Heart left ventricle (tissue), 16 donors: Measurements from ENCODE around the gene OSR1. TPM values are rescaled to one million over a fixed set of nuclear protein-coding genes. Genes with fewer than 3 reads are reported as not detected.

Experiments
- ATAC-seq, 4 donors: fragments of 200-7000 bp; cut with Tn5 transposase; one replicate each; pipeline ENCODE4 v1.9.1; 2020 to 2022; ENCODE audit warnings: moderate library complexity in 4 of 4, mild to moderate bottlenecking in 3 of 4, moderate number of reproducible peaks in 1 of 4
- DNase-seq, 5 donors: peaks; one replicate each; pipeline ENCODE4 v3.0.0-alpha.2; 2020
- H3K27ac ChIP-seq, 12 donors: fragments of 200-600 bp; sonication (generic) in 4 of 12; one replicate each; pipeline versions ENCODE4 v1.5.0 to v1.8.0; 2016 to 2022; ENCODE audit warnings: mild to moderate bottlenecking in 2 of 12
- H3K27me3 ChIP-seq, 9 donors: fragments of 200-600 bp; sonication (generic) in 2 of 9; one replicate each; pipeline versions ENCODE4 v1.5.1 to v1.8.0; 2016 to 2022; ENCODE audit warnings: mild to moderate bottlenecking in 3 of 9
- H3K36me3 ChIP-seq, 9 donors: fragments of 200-600 bp; sonication (generic) in 2 of 9; one replicate each; pipeline versions ENCODE4 v1.5.0 to v1.8.0; 2018 to 2022; ENCODE audit warnings: mild to moderate bottlenecking in 2 of 9
- H3K4me1 ChIP-seq, 12 donors: fragments of 200-600 bp; sonication (generic) in 4 of 12; one replicate each; pipeline versions ENCODE4 v1.5.0 to v1.8.0; 2016 to 2022; ENCODE audit warnings: mild to moderate bottlenecking in 3 of 12
- H3K4me3 ChIP-seq, 12 donors: fragments of 200-600 bp; sonication (generic) in 4 of 12; one replicate each; pipeline versions ENCODE4 v1.5.0 to v1.8.0; 2017 to 2022; ENCODE audit warnings: mild to moderate bottlenecking in 9 of 12, moderate library complexity in 4 of 12
- H3K9me3 ChIP-seq, 12 donors: fragments of 200-600 bp; sonication (generic) in 4 of 12; one replicate each; pipeline versions ENCODE4 v1.5.0 to v1.8.0; 2016 to 2022; ENCODE audit warnings: mild to moderate bottlenecking in 1 of 12
- POLR2A ChIP-seq, 2 donors: fragments of 450-650 bp; IDR thresholded peaks; one replicate each; pipeline ENCODE4 v1.6.1; 2017; ENCODE audit warnings: antibody characterized with exemption in 2 of 2, mild to moderate bottlenecking in 2 of 2, moderate library complexity in 2 of 2
- WGBS, 4 donors: extraction: QIAGEN DNeasy Blood & Tissue Kit in 2 of 4; methylation state at CpG; one replicate each; pipeline versions ENCODE4 v1.1.5 to v1.1.7; 2013 to 2018; 5-methylcytosine and 5-hydroxymethylcytosine counted together
- intact Hi-C, 10 donors: fragments of 100-400 bp; cut with DNase I; formaldehyde crosslinking; loops; one replicate each; pipeline versions ENCODE4 v1.11.1 to v1.14.2; 2022
- polyA plus RNA-seq, 2 donors: library from polyadenylated mRNA; stranded (reverse); fragments of 200-250 nt; gene quantifications; one replicate each; pipeline ENCODE4 v1.2.3, GENCODE V29; 2013
- total RNA-seq, 9 donors: library from RNA; depleted of rRNA in 2 of 9; stranded (reverse); fragments of >200 nt in 2 of 9; fragmentation: NEBNext Ultra II Directional in 3 of 9; extraction: Animal tissue kit (Norgen Biotek cat#: 25700) in 3 of 9; gene quantifications; one replicate each; pipeline versions ENCODE4 v1.1.0 to v1.2.4, GENCODE V29; 2016 to 2023
- TF ChIP-seq, protein P1 (sequence below), 12 donors: fragments of 200-600 bp; sonication (generic) in 4 of 12; IDR thresholded peaks; one replicate each; pipeline versions ENCODE4 v1.5.0 to v1.8.0; 2018 to 2022; ENCODE audit warnings: antibody characterized with exemption in 12 of 12, mild to moderate bottlenecking in 5 of 12
- donor health status: ischemic (EF 13 %, LVEDD 7.1; RV severe dilation, severe dysfunction).
- donor health status: healthy with polysubstance abuse.
- donor health status: DM: no; HTN: yes; CAD: no.
- donor health status: DM: no; HTN: no; CAD: no.
- donor health status: ischemic (EF 25% LVEDD 6.9; RV normal size, moderate dysfunction).
- donor health status: ischemic (EF 25% LVEDD 5.7; RV mildly dilated, moderate dysfunction).
- donor health status: healthy.
- donor health status: DM: yes; HTN: yes; CAD: no.
- donor health status: ischemic (EF 35%, LVEDD 5.7; RV mildly dilated, moderate dysfunction).
- donor health status: nonischemic (EF 11% LVEDD 7.7; RV severe dilation, severe dysfunction).
- donor health status: DM: yes; HTN: yes; CAD: no.
- donor health status: PGD.
- donor health status: ischemic (EF 29% LVEDD 5.4; RV normal size, mild dysfunction).
- donor health status: nonischemic (EF 23%, LVEDD 6.1; RV moderate dilation, normal function).

OSR1 gene
- total and polyA plus RNA-seq, 11 donors = 1.4 to 26.0 (median 4.7) TPM

- intact Hi-C loops = loop anchor here in 4 of 10 donors (1.0 to 10.0 kb wide), 9 partner anchors 303 to 915 kb away; no protein-coding TSS in a partner anchor
- DNase-seq (peak in 4 of 5 donors; percentile 61 to 87 (median 66)), ATAC-seq (peak in 3 of 4 donors; percentile 36 to 39 (median 38))
- H3K27me3 ChIP-seq = peaks cover 0 to 54% (median 15%) of the 10 kb centered on the region in 9 donors
- H3K9me3 ChIP-seq = no peaks in the 10 kb centered on the region
- H3K4me3 ChIP-seq = peak overlapping the region in 9 of 12 donors; percentile 20 to 47 (median 39)
- WGBS, 4 donors = 35 to 56% (median 38%) methylated on average over 32 to 47 of the region's 47 CpGs
- H3K36me3 ChIP-seq = peaks cover 0 to 17% (median 0%) of the 10 kb centered on the region in 9 donors
- peaks cover 0 to 31% (median 14%) of the 10 kb centered on the region in 12 donors for H3K4me1 ChIP-seq
- peak overlapping the region in 6 of 12 donors; percentile 19 to 93 (median 36) for H3K27ac ChIP-seq
- no peak for TF ChIP-seq POLR2A (IDR thresholded peaks at IDR 0.05)
- TF ChIP-seq, protein P1, sequence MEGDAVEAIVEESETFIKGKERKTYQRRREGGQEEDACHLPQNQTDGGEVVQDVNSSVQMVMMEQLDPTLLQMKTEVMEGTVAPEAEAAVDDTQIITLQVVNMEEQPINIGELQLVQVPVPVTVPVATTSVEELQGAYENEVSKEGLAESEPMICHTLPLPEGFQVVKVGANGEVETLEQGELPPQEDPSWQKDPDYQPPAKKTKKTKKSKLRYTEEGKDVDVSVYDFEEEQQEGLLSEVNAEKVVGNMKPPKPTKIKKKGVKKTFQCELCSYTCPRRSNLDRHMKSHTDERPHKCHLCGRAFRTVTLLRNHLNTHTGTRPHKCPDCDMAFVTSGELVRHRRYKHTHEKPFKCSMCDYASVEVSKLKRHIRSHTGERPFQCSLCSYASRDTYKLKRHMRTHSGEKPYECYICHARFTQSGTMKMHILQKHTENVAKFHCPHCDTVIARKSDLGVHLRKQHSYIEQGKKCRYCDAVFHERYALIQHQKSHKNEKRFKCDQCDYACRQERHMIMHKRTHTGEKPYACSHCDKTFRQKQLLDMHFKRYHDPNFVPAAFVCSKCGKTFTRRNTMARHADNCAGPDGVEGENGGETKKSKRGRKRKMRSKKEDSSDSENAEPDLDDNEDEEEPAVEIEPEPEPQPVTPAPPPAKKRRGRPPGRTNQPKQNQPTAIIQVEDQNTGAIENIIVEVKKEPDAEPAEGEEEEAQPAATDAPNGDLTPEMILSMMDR (IDR thresholded peaks at IDR 0.05) = peak; percentile 54 to 87 (median 76)
Observed at GRCh38 chr2:19349911-19350677, 8.3 kb downstream of the OSR1 start.

- DNase-seq (no peak), ATAC-seq (no peak)
- H3K27ac ChIP-seq = peak overlapping the region in 10 of 12 donors; percentile 86 to 99 (median 94)
- peaks cover 0 to 17% (median 0%) of the 10 kb centered on the region in 9 donors for H3K36me3 ChIP-seq
- H3K4me3 ChIP-seq = peak overlapping the region in 8 of 12 donors; percentile 63 to 96 (median 90)
- H3K4me1 ChIP-seq = peaks cover 0 to 31% (median 14%) of the 10 kb centered on the region in 12 donors
- TF ChIP-seq POLR2A (IDR thresholded peaks at IDR 0.05) = no peak
- TF ChIP-seq, protein P1 (IDR thresholded peaks at IDR 0.05) = no peak
- peaks cover 0 to 42% (median 10%) of the 10 kb centered on the region in 9 donors for H3K27me3 ChIP-seq
- H3K9me3 ChIP-seq = no peaks in the 10 kb centered on the region
- intact Hi-C loops = loop anchor here in 2 of 10 donors (5.0 kb wide), 2 partner anchors 301 to 826 kb away; no protein-coding TSS in a partner anchor
- WGBS, 4 donors = 86 to 93% (median 91%) methylated on average over 7 to 8 of the region's 8 CpGs
Observed at GRCh38 chr2:19348692-19349091, 9.7 kb downstream of the OSR1 start.

DNA sequence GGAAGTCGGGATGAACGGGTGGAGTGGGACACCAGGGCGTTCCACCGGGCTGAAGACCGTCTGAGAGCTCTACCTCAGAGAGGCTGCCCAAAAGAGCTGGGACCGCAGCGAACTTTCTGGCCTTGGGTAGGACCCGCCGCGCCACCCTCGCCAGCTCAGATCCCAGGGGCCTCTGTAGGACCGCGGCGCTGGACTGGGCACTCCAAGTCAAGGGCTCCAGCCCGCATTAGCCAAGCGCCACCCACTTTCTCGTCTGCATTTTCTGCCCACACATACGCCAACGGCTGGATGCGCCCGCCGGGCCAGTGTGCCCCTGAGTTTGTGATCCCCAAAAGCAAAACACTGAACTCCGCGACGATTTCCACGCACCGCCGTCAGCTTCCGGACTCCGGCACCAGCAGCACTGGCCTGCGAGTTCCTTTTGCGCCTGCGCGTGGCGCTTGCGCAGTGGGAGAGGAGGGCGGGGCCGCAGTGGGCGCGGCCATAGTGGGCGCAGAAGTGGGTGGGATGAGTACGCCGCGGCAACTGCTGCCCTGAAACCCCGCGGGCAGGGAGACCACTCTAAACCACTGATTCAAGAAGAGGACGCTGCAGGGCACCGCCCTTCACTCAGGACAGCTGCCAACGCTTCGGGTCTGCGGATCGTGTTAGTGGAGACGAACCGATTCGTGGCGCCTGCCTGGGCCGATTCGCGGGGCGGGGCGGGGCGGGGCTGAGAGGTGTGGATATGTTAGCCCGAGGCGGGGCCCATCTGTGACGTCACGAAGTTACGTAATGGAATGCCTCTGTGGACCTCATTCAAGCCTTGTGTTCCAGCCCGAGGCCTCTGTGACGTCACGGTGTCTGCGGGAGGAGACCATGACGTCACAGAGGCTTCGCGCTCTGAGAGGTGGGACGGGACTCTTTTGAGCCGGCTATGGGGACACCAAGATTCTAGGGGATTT lies 10.5 kb downstream of the OSR1 start:
- 1 to 6% (median 2%) methylated on average over 18 to 76 of the region's 76 CpGs for WGBS, 4 donors
- TF ChIP-seq, protein P1 (IDR thresholded peaks at IDR 0.05) = no peak
- peak; percentile 64 to 96 for TF ChIP-seq POLR2A (IDR thresholded peaks at IDR 0.05)
- H3K27me3 ChIP-seq = peaks cover 0 to 34% (median 7%) of the 10 kb centered on the region in 9 donors
- H3K4me3 ChIP-seq = peak overlapping the region; percentile 62 to 96 (median 81)
- peaks cover 0 to 12% (median 0%) of the 10 kb centered on the region in 9 donors for H3K36me3 ChIP-seq
- peaks cover 0 to 31% (median 14%) of the 10 kb centered on the region in 12 donors for H3K4me1 ChIP-seq
- H3K9me3 ChIP-seq = no peaks in the 10 kb centered on the region
- H3K27ac ChIP-seq = peak overlapping the region; percentile 78 to 99 (median 94)
- ATAC-seq (peak; percentile 96 to 98 (median 98)), DNase-seq (peak; percentile 91 to 96 (median 95))
- intact Hi-C loops = loop anchor here in 2 of 10 donors (5.0 kb wide), 2 partner anchors 301 to 826 kb away; no protein-coding TSS in a partner anchor
